ENCODE measurements around the gene MRPL48.
"Not testable (repeated sequence)": the region's sequence is repeated elsewhere in the genome, so short reads cannot be mapped to it uniquely, and the experiment has no call there.

Gene MRPL48

DNA sequence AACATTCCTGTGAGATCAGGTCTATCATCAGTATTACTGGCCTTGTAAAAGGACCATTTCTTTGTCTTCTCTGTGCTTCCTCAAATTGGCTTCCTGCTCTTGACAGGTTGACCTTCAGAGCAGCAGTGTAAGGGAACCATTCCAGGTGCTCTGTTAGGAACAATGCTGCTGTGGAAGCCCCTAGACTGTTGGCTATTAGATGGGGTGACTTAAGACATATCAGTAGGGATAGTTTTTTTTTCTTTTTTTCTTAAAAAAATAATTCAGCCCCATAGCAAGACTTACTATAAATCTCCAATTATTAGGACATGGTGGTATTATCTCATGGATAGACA is 51.4 kb downstream of the MRPL48 start:
- DNase-seq (ENCODE audit: low spot score), result no peak

DNA sequence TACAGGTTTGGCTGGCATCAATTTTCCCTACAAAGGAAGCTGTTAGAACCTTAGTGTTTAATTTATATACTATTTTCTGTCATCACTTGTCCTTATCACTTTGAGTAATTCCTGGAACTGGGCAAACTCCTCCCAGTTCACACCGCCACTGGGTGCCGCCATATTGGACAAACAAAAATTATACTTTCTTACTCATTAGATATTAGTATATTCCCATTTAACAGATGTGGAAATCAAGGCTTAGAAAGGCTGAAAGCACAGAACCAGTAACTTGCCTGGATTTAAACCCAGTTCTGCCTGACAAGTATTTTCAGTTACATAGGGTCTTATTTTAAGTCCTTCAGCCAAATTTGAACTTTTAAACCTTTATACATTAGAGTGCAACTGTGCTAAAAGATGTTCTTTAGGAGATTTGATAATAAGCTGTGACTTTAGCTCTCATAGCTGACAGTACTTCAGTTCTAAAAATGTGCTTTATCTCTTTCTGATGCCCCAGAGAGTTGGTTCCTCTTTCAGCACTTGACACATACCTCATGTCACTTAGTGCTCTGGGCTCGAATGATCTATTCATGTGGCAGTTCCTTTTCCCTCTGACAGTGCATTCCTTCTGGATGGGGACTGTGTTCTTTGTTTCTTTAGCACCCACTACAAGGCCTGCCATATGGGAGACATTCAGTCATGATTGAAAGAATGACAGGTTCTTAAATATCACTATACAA is 63.5 kb downstream of the MRPL48 start:
- DNase-seq (ENCODE audit: low spot score), result no peak

DNA sequence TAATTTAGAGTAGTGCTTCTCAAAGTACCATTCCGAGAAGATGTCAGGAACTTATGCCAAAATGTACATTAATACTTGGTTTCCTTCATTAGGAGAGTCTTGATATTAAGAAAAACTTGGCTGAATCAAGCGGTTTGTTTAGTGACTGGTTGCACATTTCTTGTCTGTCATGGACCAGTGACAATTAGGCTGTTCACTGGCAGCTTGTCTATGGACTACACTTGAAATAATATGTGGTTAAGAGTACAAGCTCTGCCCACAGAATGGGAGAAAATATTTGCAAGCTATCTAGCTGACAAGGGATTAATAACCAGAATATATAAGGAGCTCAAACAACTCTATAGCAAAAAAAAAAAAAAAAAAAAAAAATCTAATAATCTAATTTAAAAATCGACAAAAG is 64.4 kb downstream of the MRPL48 start:
- DNase-seq (ENCODE audit: low spot score), result no peak

DNA sequence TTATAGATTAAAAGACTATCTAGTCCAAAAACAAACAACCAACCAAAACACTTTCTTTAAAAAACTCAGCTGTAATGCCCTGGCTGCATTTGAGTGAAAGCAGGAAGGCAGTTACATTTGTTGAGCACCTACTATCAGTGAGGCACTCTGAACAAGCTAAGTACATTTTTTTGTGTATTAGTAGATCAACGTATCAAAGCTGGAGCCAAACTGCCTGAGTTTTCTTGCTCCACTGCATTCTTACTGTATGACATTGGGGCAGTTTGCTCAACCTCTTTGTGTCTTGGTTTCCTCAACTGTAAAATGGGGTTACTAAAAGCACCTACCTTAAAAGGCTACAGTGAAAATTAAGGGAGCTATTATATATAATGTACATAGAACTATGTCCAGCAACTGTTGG is 67.0 kb downstream of the MRPL48 start:
- no peak for DNase-seq (ENCODE audit: low spot score)

DNA sequence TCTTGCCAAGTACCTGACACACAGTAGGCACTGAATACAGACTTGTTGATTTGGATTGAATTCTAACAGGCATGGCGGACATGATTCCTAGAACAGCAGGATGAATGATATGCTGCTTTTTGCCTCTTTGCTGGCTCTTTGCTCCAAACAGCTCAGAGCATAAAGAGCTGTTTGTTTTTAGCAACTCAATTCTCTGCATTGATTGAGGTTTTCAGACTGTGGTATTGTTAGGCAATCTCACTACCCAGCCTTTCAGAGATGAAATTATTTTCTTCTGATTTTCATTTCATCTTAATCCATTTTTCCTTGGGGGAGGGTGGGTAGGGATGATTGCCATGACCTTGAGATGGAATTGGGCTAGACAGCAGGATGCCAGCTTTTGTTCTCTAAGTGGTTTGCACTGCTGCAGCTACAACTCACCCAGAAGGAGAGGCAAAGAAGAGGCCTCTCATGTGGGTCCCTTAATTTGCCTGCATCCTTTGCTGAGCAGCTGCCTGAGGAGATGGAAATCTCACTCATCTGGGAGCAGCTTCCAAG is 68.4 kb downstream of the MRPL48 start:
- DNase-seq (ENCODE audit: low spot score), result no peak

DNA sequence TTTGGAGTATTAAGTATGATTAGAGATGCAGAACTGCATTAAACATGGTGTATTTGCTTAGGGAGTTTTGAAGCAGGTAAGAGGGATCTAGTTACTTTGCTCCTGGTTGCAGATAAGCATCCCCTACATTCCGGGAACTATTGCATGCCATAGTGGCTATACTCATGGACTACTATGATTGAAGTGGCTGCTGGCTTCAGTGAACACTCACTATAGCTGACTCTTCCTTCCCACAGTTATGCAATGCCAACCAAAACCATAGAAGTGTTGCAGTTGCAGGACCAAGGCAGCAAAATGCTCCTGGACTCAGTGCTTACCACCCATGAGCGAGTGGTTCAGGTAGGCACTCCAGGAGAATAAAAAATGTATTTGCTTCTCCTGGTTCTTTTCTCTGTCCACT is 72.0 kb downstream of the MRPL48 start:
- no peak for DNase-seq (ENCODE audit: low spot score)

DNA sequence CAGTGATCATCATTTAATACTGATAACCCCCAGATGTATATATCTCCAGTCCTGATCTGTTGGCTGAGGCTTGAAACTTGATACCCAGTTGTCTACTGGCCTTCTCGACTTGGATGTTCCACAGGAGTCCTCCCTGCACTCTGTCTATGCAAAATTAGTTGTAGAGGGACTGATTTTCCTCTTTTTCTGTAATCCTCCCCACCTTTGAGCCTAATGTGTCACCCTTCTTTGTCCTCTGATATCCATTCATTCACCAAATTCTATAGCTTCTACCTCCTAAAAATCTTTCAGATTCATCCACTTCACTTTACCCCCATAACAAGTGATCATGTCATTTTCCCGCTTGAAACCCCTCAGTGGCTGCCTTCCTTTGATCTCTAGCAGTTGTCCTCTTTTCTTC is 72.5 kb downstream of the MRPL48 start:
- no peak for DNase-seq (ENCODE audit: low spot score)

DNA sequence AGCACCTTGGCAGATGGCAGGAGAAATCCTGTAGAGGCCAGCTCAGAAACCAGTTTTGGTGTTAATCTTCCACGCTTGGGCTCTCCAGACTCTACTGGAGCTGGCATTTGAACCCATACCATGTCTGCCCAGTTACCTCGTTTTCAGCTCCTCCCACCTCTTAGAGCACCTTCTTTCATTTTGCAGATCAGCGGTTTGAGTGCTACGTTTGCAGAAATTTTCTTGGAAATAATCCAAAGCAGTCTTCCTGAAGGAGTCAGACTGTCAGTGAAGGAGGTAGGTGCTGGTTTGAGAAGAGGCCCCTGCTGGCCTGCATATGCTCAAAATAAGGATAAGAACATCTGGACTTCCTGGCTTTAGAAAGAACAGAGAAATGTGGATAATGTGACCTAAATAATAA is 75.3 kb downstream of the MRPL48 start:
- DNase-seq (ENCODE audit: low spot score), result no peak

DNA sequence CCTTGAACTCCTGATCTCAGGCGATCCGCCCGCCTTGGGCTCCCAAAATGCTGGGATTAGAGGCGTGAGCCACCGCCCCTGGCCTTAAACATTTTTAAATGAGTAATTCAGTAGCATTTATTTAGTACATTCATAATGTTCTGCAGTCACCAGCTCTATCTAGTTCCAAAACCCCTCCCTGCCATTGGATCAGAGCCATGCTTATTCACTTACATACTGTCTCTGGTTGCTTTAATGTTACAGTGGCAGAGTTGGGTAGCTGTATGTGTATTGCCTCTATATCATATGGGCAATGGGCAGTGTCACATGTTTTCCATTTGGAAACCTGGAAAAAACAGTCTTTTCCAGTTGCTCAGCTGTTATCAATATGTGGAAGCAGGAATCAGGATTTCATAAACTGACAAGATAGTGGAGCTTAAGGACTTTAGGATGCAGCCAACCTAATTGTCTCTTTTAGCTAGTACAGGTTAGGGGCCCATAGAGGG is 78.5 kb downstream of the MRPL48 start:
- DNase-seq (ENCODE audit: low spot score), result no peak

DNA sequence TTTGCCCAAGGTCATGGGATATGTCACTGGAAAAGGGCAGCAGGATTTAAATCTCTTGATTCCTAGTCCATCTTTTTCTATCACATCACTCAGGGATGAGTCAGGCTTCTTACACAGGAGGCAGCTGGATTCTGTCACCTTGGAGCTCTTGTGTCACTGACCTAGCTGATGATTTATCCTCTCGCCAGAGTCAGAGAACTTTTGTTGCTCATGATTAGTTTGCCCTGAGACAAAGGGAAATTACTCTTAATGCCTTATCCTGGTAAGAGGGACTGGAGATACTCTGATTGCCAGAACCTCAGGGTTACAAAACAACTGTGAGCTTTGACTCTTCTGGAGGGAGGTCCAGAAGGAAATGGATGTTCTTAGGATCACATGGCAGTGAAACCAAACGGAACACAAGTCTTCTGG is 78.9 kb downstream of the MRPL48 start:
- peak; percentile 94 for DNase-seq (ENCODE audit: low spot score)

DNA sequence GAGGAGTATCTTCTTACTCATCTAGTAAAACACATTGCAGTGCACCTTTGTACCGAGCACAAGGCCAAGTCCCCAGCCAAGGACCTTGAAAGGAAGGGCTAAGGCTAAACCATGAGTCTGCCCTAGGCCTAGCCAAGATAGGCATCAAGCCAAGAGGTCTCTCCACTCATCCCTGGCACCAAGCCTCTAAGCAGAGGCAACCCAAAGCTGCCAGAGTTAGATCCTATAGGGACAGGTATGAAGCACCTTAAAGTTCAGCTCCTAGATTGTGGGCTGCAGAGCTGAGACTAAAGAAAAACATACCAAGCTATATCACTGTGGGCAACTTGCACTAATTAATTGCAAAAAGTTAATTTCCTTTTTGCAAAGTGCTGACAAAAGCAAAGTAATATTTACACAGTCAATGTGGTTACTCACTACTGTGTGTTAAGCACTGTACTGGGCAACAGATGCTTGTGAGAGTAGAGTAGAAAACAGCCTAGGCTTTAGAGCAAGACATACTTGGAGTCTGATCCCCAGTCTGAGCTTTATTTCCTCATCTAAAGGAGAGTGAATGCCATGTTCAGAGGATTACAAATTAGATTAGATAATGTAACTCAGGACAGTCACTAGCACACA is 81.8 kb downstream of the MRPL48 start:
- no peak for DNase-seq (ENCODE audit: low spot score)

DNA sequence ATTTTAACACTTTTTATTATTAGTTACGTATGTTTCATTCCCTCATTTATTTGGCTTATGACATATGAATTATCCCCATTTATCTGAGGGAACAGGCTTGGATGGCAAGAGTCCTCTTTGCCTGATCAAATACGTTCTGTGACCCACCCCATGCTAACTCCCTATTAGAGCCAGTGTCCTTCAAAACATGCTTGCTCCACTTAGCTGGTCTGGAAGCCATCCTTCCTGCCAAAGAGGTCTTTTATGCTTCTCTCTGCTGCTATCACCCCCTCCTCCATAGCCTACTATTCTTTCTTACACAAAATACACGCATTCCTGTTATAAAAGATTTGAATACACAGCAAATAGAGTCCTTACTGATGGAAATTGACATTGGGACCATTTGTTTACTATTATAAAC is 82.6 kb downstream of the MRPL48 start:
- DNase-seq (ENCODE audit: low spot score), result no peak

DNA sequence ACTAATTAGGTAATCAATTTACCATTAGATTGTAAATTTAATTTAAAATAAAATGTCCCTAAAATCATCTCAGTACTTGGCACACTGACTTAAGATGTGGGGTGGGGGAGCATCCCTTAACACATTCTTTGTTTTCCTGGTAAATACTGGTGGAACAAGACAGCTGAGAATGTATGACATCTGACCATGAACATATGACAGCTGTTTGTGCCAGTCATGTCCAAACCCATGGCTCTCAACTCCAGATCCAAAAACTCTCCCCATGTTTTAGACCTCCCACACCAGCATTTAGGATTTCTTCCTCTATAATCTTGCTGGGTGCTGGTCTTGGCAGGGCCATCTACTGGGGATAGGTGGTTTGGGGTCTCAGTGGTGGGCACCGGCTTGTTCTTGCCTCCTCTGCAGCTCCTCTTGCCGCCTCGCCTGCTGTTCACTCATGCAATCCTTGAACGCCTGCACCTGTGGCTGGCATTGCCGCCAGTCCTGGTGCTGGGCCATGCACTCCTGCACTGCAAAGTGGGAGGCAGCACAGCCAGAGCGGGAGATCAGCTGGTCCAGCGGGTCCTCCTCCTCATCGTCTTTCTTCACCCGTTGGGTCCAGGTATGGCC is 85.2 kb downstream of the MRPL48 start:
- no peak for DNase-seq (ENCODE audit: low spot score)

DNA sequence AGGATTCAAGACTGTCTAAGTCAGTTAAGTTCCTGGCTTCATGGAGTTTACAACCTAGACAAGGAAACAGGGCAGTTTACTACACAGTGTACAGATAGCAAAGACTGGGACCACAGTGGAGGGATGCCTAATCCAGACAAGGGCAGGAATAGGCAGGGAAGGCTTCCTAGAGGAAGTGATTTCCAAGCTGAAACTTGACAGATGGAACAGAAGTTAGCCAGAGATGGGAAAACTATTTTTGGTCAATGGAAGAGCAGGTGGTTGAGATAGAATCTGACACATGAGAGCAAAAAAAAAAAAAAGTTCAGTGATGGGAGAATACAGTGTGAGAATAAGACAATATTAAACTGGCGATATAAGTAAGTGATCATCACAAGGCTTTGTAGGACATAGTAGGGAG is 87.7 kb downstream of the MRPL48 start:
- no peak for DNase-seq (ENCODE audit: low spot score)

DNA sequence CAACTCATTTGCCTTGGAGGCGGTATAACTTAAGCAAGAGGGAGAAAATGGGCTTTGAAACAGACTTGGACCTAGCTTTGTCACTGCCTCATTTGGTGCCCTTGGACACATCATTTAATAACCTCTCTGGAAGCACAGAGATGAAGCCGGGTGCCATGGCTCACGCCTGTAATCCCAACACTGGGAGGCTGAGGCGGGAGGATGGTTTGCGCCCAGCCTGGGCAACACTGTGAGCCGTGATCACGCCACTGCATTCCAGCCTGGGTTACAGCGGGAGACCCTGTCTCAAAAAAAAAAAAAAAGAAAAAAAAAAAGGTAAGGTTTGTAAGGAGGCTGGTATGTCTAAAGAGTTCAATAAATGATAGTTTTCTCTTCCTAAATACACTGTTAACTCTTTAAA is 88.2 kb downstream of the MRPL48 start:
- peak; percentile 35 for DNase-seq (ENCODE audit: low spot score)

DNA sequence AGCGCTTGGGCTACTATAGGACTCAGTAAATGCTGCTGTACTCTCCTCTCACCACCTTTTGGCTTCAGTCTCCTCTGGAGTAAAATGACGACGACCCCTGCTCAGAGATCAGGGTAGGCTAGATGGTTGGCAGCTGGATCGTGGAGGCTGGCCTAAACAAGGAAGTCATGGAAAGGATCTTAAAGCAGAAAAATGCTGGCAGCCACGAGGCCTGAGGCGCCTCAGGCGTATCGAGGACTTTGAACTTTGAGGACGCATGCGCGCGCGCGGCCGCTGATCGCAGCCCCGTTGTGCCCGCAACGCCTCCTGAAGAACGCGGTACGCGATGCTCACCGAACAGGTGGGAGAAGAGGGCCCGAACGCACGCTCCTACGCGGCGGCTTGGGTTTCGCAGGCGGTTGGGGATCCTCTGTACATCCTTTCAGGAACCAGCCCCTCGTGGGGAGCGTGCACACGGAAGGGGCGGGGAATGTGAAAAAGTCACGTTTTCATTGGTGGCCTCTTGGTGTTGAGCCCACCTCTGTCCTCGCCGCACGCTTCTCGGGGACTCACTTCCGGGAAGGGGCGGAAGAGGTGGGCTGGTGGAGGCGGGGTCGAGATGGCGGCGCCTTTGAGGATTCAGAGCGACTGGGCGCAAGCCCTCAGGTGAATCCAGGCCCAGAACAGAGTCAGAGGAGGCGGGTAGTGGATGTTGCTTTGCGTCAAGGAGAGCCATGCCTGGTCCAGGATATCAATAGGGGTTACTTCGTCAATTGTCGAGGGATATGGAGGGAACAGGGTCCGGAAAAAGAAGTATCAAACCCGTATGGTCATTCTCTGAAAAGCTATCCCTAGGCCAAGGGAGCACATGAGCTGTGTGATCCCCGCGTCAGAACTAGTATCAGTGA is 89.0 kb downstream of the MRPL48 start, which contains the start of the genes COA4 and PAAF1:
Gene COA4, minus strand, starts transcription at position 423 of the 887 bp plus-strand sequence. CDS start 3,468 bp downstream, outside the sequence.
Gene PAAF1, plus strand, starts transcription at position 576 of the 887 bp plus-strand sequence. Its CDS starts 23 bp downstream, at position 599.
- DNase-seq (ENCODE audit: low spot score), result peak; percentile 96

DNA sequence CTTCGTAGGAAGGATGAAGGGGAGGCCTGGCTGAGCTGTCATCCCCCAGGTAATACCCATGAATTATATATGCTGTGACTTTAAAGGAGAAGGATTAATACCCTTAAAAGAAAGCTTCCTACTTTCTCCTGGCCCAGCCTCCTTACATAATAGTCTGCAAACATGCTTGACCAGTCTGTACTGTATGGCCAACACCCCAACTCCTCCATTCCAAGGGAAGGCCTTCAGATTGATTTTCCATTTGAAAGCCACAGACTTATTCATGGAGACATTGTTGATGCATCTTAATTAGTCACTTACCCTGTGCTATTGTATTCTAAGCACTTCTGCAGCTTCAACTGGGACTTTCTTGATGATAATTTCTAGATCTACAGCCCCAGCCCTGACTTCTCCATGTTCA is 91.1 kb downstream of the MRPL48 start:
- no peak for DNase-seq (ENCODE audit: low spot score)

DNA sequence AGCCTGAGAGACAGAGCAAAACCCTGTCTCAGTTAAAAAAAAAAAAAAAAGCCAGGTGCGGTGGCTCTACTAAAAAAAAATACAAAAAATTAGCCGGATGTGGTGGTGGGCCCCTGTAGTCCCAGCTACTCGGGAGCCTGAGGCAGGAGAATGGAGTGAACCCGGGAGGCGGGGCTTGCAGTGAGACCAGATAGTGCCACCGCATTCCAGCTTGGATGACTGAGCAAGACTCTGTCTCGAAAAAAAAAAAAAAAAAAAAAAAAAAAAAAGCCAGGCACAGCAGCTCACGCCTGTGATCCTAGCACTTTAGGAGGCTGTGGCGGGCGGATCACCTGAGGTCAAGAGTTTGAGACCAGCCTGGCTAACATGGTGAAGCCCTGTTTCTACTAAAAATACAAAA is 92.8 kb downstream of the MRPL48 start:
- DNase-seq (ENCODE audit: low spot score), result not testable (repeated sequence)

DNA sequence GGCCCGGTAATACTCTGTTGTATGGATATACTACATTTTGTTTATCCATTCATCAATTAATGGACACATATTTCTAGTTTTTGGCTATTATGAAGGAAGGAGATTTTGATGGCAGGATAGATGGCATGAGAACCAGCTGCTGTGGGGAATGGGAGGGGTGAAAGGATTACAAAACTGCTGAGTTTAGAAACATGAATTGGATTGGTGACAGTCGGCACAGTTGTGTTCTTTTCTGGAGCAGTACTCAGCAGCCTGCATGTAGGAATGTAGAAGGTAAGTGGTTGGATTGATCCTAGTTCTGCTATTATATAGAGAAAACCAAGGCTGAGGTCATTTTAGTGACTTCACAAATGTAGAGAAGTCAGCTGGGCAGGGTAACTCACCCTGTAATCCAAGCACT is 96.2 kb downstream of the MRPL48 start:
- no peak for DNase-seq (ENCODE audit: low spot score)

DNA sequence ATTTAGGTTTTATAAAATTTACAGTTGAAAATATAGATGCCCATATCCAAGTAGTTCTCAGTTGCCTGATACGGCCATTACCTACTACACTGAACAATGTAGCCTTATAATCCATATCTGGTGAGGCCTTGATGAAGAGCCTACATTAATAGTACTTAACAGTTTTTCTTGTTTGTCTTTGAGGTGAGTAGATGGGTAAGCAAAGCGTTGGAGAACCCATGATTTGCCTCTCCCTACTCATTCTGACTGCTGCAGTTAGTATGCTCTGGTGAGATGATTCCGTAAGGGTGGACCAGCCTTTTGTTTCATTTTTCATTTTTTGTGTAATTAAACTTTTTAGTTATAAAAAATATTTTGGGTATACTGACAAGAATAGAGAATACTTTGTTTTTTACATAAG is 100.6 kb downstream of the MRPL48 start:
- DNase-seq (ENCODE audit: low spot score), result no peak

DNA sequence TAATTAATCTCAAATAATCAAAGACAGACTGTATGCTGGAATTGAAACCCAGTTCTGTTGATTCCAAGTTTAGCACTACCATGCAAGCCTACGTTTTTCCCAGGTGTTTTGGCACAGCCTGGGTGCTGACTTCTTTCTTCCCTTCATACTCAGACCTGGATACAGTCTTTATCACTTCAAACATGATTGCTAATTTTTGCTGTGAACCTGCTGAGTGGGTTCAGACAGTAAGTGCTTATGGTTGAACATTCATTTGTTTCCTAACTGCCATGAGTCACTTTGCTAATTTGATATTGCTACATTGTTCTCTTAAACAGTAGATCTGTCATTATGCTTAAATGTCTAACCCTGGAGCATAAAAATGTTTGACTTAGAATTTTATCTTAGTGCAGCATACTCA is 101.3 kb downstream of the MRPL48 start:
- no peak for DNase-seq (ENCODE audit: low spot score)

DNA sequence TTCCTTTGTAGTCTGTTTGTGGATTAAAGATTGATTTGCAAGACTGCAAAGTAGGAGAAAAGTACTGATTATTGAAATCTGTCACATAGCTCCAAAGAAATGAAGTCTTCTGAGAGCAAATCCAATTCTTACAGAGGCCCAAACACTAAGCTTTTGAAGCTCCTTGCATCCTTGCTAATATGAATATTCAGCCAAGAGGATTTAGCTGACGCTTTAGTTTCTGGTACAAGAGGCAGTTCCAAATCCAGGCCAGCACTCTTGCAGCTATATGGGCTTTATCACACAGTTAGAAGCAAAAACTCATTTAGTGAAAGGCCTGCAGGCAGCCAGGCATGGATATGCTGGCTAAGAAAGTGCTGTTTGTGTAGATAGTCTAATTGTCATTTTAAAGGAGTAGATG is 101.9 kb downstream of the MRPL48 start:
- DNase-seq (ENCODE audit: low spot score), result no peak
